HG03460 (cell line): ENCODE measurements around the gene FAM229A.

Experiments used
- ATAC-seq: cut with Tn5 transposase; IDR thresholded peaks from one replicate; pipeline ENCODE4 v1.9.1; 2021; ENCODE audit not compliant: unreplicated experiment

The FAM229A gene

GRCh38 chr1:32332290-32333079 lies 29.8 kb downstream of the FAM229A start:
- ATAC-seq = no peak

GRCh38 chr1:32331549-32331948 lies 30.7 kb downstream of the FAM229A start:
- ATAC-seq = no peak

GRCh38 chr1:32330558-32331151 lies 31.6 kb downstream of the FAM229A start:
- ATAC-seq = no peak

- ATAC-seq = no peak
Measured at GRCh38 chr1:32329931-32330466, 32.3 kb downstream of the FAM229A start.

- no peak for ATAC-seq
Measured at GRCh38 chr1:32327204-32327603, 35.1 kb downstream of the FAM229A start.

- ATAC-seq = no peak
Measured at GRCh38 chr1:32321712-32322291, 40.5 kb downstream of the FAM229A start.

GRCh38 chr1:32318127-32318869 lies 44.0 kb downstream of the FAM229A start:
- no peak for ATAC-seq

- ATAC-seq = no peak
Measured at GRCh38 chr1:32316903-32317277, 45.4 kb downstream of the FAM229A start.

GRCh38 chr1:32311709-32312393 lies 50.4 kb downstream of the FAM229A start:
- ATAC-seq = no peak
